Sciatic nerve (tissue), 2 donors: Measurements from ENCODE around the gene YY1. TPM values are rescaled to one million over a fixed set of nuclear protein-coding genes. Genes with fewer than 3 reads are reported as not detected.
"Not testable (repeated sequence)": the region's sequence is repeated elsewhere in the genome, so short reads cannot be mapped to it uniquely, and the experiment has no call there.

Experiments
- ATAC-seq: fragments of 200-7000 bp; cut with Tn5 transposase; one replicate; pipeline ENCODE4 v1.9.1; 2020; ENCODE audit warnings: mild to moderate bottlenecking, moderate library complexity
- DNase-seq: peaks from one replicate; pipeline ENCODE4 v3.0.0-alpha.2; 2020; ENCODE audit warnings: low spot score
- intact Hi-C: fragments of 100-400 bp; cut with DNase I; formaldehyde crosslinking; loops from one replicate; pipeline ENCODE4 v1.14.2; 2022
- total RNA-seq: library from RNA; stranded (reverse); fragmentation: NEBNext Ultra II Directional; extraction: Animal tissue kit (Norgen Biotek cat#: 25700); gene quantifications from one replicate; pipeline ENCODE4 v1.2.1, GENCODE V29; 2021
- donor health status: DM: no; HTN: no; CAD: no.
- donor health status: DM: no; HTN: no; CAD: no.

Gene YY1
- 59.9 TPM for total RNA-seq

DNA sequence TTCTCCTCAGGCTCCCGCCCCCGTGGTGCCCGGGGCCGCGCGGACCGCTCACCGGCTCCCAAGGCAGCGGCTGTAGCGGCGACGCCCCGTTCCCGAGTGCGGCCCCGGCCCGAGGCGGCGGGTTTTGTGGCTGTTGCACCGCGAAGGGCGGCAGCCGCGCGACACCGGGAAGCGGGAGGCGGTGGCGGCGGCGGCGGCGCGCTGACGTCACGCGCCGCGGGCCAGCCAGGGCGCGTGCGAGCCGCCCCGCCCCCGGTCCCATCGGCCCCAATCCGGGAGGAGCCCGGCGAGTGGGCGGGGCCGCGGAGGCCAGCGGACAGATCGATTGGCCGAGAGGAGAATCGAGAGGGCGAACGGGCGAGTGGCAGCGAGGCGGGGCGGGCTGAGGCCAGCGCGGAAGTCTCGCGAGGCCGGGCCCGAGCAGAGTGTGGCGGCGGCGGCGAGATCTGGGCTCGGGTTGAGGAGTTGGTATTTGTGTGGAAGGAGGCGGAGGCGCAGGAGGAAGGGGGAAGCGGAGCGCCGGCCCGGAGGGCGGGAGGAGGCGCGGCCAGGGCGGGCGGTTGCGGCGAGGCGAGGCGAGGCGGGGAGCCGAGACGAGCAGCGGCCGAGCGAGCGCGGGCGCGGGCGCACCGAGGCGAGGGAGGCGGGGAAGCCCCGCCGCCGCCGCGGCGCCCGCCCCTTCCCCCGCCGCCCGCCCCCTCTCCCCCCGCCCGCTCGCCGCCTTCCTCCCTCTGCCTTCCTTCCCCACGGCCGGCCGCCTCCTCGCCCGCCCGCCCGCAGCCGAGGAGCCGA, at the start of gene YY1:
Gene YY1 (plus strand): TSS at position 726 of the 792 bp plus-strand sequence. CDS start 101 bp downstream, outside the sequence.
- ATAC-seq (peak; percentile 96), DNase-seq (peak; percentile 99)
- intact Hi-C loops: no loop called here

DNA sequence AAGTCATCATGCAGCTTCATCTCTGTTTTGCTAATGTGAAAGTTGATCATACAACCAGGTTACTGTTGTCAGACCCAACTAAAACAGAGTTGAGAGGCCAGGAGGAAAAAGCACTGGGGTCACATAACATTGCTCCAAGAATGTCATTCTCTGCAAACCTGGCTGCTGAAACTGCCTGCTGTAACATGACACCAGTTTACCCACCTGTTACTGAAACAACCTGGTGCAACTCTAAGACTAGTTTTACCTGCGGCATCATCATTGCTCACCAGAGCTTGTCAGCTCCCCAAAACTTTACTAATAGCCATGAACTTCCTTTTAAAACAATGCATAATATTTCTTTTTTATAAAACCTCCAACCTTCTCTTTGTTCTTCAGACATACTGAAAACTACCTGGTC, 48.8 kb upstream of the YY1 start:
- DNase-seq (no peak), ATAC-seq (no peak)
- intact Hi-C loops: no loop called here

DNA sequence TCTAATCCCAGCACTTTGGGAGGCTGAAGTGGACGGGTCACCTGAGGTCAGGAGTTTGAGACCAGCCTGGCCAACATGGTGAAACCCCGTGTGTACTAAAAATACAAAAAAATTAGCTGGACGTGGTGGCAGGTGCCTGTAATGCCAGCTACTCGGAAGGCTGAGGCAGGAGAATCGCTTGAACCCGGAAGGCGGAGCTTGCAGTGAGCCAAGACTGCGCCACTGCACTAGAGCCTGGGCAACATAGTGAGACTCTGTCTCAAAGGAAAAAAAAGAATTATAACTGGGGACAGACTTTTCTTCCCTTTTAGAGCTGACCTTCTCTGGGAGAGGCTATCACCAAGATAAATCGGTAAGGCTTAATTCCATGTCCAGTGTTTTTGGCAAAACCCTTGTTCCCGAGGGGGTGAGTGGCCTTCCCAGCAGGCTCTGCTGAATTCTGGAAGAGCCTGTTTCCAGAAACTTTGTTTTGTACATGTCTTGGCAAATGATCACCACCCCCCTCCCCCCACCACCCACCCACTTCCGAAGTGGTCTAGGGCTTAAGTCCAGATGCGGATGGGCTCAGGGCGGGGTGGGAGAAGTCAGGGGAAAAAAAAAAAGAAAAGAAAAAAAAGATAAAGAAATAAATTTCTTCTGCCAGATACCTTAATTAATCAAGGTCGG, 47.2 kb upstream of the YY1 start:
- no peak for ATAC-seq
- intact Hi-C loops: no loop called here
- no peak for DNase-seq

DNA sequence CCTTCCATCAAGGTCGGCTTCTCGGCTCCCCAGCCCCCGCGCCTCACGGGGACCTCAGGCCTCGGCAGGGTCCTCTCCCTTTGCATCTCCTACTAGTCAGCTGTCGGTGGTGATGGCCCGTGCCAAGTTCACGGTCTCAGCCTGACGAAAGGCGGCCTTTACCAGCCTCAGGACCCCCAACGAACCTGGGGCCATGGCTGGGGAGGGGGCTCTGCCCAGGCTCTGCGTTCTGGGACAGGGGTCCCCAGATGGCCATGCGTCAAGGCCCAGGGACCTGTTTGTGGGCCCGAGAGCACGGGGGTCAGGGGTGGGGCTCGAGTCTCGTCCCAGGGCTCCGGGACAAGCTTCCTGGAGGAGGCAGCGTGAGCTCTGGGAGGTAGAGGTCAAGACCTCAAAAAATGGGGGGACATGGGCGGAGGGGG, 46.7 kb upstream of the YY1 start:
- ATAC-seq (peak; percentile 4), DNase-seq (peak; percentile 70)
- intact Hi-C loops: no loop called here

DNA sequence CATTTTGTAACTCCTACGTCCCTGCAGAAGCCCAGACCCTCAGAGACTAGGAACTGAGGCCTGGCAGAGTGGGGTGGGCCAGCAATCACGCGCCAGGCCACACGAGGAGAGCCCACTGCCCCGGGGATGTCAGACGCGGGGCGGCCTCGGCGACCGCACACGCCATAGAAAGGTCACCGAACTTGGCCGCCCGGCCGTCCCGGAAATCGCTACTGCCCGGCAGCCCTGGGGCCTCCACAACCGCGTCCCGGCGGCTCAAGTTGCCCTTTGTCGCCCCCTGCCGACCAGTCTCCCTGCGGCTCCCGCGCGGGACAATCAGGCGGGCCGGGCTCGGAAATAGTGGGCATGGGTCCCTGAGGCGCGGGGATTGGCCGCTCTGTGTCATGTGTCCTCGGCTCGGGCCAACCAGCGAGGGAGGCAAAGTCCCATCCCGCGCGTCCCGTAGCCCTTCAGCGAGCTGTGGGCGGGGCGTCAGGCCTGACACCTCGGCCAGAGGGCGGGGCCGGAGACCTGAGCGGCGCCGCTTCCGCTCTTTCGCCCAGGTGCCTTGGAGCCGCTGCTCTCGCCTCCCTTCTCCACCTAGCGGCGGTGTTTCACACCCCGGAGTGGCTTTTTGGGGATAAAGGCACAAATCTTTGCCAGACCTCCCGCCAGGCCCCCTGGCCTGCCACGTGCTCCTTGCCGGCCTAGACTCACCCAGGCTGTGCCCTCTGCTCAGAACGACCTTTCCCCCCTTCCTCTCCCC, 46.1 kb upstream of the YY1 start:
- intact Hi-C loops: no loop called here
- peak; percentile 99 for ATAC-seq
- peak; percentile 99 for DNase-seq

DNA sequence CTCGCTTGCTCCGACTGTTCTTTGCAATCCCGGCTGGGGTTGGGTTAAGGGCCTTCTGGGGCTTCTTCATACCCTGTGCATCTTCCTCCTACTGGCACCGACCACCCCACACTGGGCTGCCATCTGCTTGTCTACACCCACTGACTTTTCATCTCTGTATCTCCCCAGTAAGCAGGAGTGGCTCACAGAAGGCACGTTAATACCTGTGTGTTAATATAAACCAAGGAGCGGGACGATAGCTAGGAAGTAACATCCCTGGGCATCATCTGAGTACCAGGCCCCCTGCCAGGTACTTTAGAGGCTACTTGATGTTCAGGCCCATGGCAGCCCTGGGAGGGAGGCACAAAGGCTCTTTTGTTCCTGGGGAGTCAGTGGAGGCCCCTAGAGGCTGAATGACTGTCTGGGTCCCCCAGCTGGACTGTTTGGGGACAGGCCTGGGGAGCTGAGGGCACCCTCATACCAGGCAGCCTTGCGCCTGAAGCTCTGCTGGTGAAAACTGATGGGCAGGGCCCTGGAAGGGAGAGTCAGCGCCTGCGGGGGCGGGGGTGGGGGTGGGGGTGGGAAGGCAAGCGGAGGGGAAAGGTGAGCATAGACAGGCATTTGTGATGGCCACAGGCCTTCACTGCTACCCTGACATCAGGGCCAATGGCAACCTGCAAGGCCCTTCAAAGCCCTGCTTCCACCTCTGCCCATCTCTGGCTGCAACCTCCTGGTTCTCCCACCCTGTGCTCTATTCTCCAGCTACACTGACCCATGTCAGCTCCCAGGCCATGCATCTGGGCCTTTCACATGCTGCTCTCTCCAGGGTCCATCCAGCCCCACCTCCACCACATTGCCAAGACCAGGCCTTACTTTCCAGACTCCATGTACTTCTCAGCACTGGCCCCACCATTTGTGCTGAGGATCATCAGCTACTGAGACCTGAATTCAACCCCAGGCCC, 45.3 kb upstream of the YY1 start:
- ATAC-seq (peak; percentile 1), DNase-seq (no peak)
- intact Hi-C loops: no loop called here

DNA sequence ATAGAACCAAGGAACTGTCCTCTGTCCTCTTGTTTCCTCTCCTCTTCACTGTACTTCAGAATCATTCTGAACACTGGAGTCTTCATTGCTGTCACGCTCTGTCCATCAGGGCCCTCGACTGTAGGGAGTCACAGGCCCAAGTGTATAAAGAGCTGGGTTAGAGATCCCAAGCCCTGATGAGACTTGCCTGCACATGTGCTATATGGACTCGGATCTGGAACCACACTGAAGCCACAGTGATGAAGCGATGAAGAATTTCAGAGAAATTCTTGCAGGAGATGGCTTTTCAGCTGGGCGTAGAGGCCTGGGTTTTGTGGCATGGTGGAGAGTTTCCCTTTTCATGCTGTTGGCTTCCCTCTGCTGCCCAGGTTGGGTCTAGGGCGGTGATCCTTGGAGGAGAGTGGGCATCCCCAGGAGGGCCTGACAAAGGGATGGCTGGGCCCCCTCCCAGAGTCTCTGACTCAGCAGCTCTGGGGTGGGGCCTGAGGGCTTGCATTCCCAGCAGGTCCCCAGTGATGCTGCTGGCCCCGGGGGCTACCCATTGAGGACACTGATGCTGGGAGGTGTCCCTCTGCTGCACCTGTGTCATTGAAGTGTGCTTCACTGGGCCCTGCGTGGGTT, 39.6 kb upstream of the YY1 start:
- intact Hi-C loops: no loop called here
- no peak for DNase-seq

DNA sequence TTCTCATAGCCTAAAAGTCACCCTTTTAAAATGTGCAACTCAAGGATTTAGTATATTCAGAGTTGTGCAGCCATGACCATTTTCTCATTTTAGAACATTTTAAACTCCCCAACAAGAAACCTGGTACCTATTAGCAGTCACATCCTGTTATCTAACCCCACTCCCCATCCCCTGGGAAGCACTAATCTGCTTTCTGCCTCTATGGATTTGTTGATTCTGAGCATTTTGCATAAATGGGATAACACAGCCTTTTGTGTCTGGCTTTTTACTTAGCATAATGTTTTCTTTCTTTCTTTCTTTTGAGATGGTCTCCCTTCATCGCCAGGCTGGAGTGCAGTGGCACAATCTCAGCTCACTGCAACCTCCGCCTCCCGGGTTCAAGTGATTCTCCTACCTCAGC, 38.6 kb upstream of the YY1 start:
- intact Hi-C loops: no loop called here
- no peak for ATAC-seq
- no peak for DNase-seq

More for the DNA sequence above, 39.6 kb upstream of the YY1 start:
- ATAC-seq: no peak

DNA sequence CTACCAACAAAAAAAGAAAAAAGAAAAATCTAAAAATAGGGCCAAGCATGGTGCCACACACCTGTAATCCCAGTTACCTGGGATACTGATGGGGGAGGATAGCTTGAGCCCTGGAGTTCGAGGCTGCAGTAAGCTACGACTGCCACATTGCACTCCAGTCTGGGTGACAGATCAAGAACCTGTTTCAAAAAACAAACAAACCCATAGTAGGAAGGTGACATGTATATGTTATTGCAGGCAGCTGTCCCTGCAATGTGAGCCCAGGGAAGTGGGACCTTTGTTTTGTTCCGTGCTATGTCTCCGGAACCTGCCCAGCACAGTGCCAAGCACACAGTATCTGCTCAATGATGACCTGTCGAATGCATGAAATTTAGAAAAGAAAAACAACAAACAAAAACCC, 37.2 kb upstream of the YY1 start:
- ATAC-seq: no peak
- intact Hi-C loops: no loop called here
- no peak for DNase-seq

DNA sequence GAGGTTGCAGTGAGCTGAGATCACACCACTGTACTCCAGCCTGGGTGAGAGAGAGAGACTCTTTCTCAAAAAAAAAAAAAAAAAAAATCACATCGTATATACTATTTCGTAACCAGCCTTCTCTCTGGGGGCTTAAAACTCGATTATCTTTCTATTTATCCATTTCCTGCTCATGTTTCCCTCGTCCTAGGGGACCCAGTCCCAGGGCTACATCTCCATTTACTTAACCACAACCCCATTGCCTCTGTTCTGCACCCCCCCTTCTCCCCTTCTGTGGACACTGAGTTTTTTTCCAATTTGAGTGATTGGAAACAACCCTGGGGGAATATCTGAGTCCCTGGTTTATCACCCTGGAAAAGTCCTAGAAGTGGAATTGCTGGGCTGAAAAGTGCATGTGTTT, 36.2 kb upstream of the YY1 start:
- no peak for DNase-seq
- no peak for ATAC-seq
- intact Hi-C loops: no loop called here

DNA sequence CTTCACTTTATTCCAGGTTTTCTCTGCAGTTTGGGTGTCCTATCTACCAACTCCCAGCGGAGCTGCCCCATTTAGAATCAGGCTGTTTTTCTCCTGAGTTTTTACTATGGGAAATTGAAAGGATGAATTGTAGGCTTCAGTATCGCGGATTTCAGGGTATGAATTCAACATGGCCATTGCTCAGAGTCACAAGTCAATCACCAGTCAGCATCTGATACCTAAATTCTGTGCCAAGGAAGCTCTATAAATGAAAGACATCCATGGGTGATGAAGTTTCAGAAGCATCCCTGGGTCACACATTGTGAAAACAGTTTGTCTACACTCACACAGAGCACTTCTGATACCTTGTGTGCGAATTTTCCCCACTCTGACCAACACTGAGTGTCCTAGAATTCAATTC, 35.8 kb upstream of the YY1 start:
- intact Hi-C loops: no loop called here
- ATAC-seq: no peak

DNA sequence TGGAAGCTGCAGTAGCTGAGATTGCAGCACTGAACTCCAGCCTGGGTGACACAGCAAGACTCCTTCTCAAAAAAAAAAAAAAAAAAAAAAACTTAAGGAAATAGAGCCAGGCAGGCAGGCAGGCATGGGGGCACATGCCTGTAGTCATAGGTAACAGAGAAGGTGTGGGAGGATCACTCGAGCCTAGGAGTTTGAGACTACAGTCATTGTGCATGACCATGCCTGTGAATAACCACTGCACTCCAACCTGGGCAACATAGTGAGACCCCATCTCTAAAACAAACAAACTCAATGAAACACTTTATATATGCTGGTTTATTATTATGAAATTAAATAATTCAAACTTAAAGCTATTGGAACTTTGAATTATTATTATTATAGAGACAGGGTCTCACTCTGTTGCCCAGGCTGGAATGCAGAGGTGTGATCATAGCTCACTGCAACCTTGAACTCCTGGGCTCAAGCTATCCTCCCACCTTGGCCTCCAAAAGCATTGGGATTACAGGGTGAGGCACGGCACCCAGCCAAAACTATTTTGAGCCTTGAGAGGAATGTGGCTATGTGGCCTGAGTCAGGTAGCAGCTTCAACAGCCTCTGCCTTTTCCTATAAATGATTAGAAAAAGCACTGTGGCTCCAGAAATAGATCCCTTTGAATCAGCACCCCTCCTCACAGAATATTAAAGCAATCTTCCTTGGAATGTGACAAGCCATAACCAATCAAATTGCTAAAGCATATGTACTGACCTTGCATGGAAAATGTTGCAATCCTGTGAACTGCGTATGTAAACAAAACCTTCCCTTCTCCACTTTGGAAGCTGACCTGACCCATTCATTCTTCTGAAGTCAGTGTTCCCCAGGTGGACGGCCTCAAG, 34.7 kb upstream of the YY1 start:
- no peak for ATAC-seq
- intact Hi-C loops: no loop called here
- DNase-seq: no peak

More for the DNA sequence above, 35.8 kb upstream of the YY1 start:
- no peak for DNase-seq

DNA sequence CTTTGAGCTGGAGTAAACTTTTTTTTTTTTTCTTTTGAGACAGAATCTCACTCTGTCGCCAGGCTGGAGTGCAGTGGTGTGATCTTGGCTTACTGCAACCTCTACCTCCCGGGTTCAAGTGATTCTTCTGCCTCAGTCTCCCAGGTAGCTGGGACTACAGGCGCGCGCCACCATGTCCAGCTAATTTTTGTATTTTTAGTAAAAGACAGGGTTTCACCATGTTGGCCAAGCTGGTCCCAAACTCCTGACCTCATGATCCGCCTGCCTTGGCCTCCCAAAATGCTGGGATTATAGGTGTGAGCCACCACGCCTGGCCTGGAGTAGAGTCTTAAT, 34.1 kb upstream of the YY1 start:
- DNase-seq, ATAC-seq, intact Hi-C loops: not testable (repeated sequence)

DNA sequence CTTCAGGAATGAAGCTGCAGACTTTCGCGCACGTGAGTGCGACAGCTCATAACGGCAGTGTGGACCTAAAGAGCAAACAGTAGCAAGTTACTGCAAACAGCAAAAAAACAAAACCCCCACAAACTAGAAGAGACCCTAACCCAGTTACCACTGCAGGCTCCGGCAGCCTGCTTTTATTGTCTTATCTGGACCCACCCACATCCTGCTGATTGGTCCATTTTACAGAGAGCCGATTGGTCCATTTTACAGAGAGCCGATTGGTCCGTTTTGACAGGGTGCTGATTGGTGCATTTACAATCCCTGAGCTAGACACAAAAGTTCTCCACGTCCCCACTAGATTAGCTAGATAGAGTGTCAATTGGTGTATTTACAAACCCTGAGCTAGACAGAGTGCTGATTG, 31.4 kb upstream of the YY1 start:
- ATAC-seq, DNase-seq, intact Hi-C loops: not testable (repeated sequence)

DNA sequence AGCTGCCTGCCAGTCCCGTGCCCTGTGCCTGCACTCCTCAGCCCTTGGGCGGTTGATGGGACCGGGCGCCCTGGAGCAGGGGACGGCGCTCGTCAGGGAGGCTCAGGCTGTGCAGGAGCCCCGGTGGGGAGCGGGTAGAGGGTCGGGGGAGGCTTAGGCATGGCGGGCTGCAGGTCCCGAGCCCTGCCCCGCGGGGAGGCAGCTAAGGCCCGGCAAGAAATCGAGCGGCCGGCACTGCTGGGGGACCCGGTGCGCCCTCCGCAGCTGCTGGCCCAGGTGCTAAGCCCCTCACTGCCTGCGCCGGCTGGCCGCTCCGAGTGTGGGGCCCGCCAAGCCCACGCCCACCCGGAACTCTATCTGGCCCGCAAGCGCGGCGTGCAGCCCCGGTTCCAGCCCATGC, 30.8 kb upstream of the YY1 start:
- DNase-seq, intact Hi-C loops, ATAC-seq: not testable (repeated sequence)

DNA sequence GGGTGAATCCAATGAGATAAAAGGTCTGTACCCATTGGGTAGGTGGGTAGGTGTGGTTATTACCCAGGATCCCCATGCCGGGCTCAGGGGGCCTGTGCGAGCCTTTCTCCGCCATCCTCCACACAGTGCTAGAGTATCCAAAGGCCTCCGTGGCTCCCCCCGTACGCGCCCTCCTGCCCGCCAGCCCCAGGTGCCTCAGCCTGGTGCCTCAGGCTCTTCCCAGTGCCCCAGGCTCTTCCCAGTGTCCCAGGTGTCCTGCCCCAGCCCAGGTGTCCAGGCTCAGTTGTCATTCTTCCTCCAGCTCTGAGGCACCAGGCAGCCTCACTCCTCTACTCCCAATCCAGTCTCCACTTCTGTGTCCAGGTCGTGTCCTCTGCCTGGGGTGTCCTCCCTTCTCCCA, 27.6 kb upstream of the YY1 start:
- intact Hi-C loops: no loop called here
- DNase-seq: no peak
- no peak for ATAC-seq

DNA sequence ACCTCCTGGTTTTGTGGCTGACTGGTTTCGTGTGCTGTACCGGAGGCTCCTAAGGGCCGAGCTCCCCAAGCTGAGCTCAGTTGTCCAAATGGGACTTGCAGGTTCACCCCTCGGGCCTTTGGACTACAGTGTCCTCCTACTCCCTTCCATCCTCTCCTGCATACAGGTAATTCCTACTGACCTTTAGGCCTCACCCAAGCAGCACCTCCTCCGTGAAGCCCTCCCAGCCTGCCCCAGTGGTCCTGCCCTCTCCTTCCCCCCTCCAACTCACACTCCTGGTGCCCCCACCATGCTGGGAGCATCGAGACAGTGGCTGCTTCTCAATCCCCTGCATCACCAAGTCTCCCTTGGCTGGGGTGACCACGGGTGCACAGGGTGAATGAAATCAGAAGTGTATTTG, 27.1 kb upstream of the YY1 start:
- intact Hi-C loops: no loop called here
- DNase-seq (no peak), ATAC-seq (no peak)
